HCT116 (cell line): ENCODE results near the gene LSAMP. TPM values are rescaled to one million over a fixed set of nuclear protein-coding genes. Genes with fewer than 3 reads are reported as not detected.

Source experiments
- ATAC-seq: fragments of 200-7000 bp; cut with Tn5 transposase; 2 replicates; pipeline ENCODE4 v1.9.1; 2020; ENCODE audit warnings: mild to moderate bottlenecking, moderate library complexity
- BruUV-seq: library from RNA; stranded (reverse); fragments of 400-500 nt; replicated peaks from 2 replicates; lab custom pipeline; 2021; lab: Mats Ljungman, UMichigan
- CTCF ChIA-PET: fragments of 300-600 bp; sonication (Branson Sonifier 250); formaldehyde crosslinking; loops from one replicate; lab custom pipeline; 2021; ENCODE audit warnings: antibody characterized with exemption; lab: Charles Lee
- POLR2A ChIA-PET: fragments of 300-600, 350-600 bp; sonication (Branson Sonifier 250); formaldehyde crosslinking; loops from one replicate; lab custom pipeline; 2021; ENCODE audit warnings: antibody characterized with exemption; lab: Charles Lee
- RAD21 ChIA-PET, 2 experiments: fragments of 300-600 bp; sonication (Branson Sonifier 250); formaldehyde crosslinking; loops; one replicate each; lab custom pipeline; 2023; ENCODE audit warnings: low total read pairs in 2 of 2; ENCODE audit not compliant: uncharacterized antibody in 2 of 2, unreplicated experiment in 2 of 2, low non-redundant PET in 1 of 2; lab: Charles Lee
- DNase-seq: peaks from one replicate; pipeline ENCODE4 v3.0.0-alpha.2; 2010; ENCODE audit warnings: low read depth, low spot score
- H2AFZ ChIP-seq: fragments of 200-600 bp; shearing (Covaris generic), sonication (generic); 2 replicates; pipeline ENCODE4 v1.6.1; 2017; ENCODE audit warnings: low read depth, mixed run types, mixed read lengths, antibody characterized with exemption, low read length; ENCODE audit not compliant: poor library complexity, severe bottlenecking
- H3K27ac ChIP-seq: 2 replicates; pipeline ENCODE4 v1.5.1; 2012; ENCODE audit warnings: low read depth, low read length
- H3K27me3 ChIP-seq: fragments of 200-600 bp; sonication (generic); 2 replicates; pipeline ENCODE4 v1.6.1; 2016; ENCODE audit warnings: mixed run types, low read length, mixed read lengths; ENCODE audit not compliant: insufficient read depth
- H3K36me3 ChIP-seq, 2 experiments: fragments of 200-500 bp in 1 of 2; fragments of 200-600 bp in 1 of 2; sonication (Bioruptor generic) in 1 of 2; sonication (generic) in 1 of 2; 2 replicates each; pipeline versions ENCODE4 v1.5.1 to v1.6.1; 2014 to 2016; ENCODE audit warnings: low read length in 2 of 2, inconsistent platforms in 1 of 2, mixed read lengths in 1 of 2, mixed run types in 1 of 2; ENCODE audit not compliant: insufficient read depth in 2 of 2, control insufficient read depth in 1 of 2
- H3K4me1 ChIP-seq, 2 experiments: fragments of 200-600 bp in 1 of 2; sonication (generic) in 1 of 2; 2 replicates each; pipeline versions ENCODE4 v1.5.1 to v1.6.1; 2012 to 2017; ENCODE audit warnings: low read length in 2 of 2, inconsistent platforms in 1 of 2, mild to moderate bottlenecking in 1 of 2, mixed read lengths in 1 of 2, mixed run types in 1 of 2, moderate library complexity in 1 of 2; ENCODE audit not compliant: insufficient read depth in 2 of 2, control insufficient read depth in 1 of 2
- H3K4me2 ChIP-seq: fragments of 200-600 bp; sonication (generic); 2 replicates; pipeline ENCODE4 v1.6.1; 2017; ENCODE audit warnings: mixed run types, low read length, mixed read lengths
- H3K4me3 ChIP-seq, 2 experiments: fragments of 200-600 bp in 1 of 2; sonication (generic) in 1 of 2; replicated peaks in 1 of 2; 2 replicates each; pipeline ENCODE4 v1.5.1; 2011 to 2016; ENCODE audit warnings: low read length in 2 of 2, control low read depth in 1 of 2, low read depth in 1 of 2, mild to moderate bottlenecking in 1 of 2, mixed read lengths in 1 of 2, mixed run types in 1 of 2
- H3K79me2 ChIP-seq: fragments of 200-600 bp; sonication (generic); 2 replicates; pipeline ENCODE4 v1.6.1; 2017; ENCODE audit warnings: mild to moderate bottlenecking, mixed run types, low read length, moderate library complexity, mixed read lengths; ENCODE audit not compliant: insufficient read depth
- H3K9ac ChIP-seq: fragments of 200-600 bp; sonication (generic); 2 replicates; pipeline ENCODE4 v1.6.1; 2016; ENCODE audit warnings: low read length, mixed read lengths
- H3K9me2 ChIP-seq: fragments of 200-600 bp; sonication (generic), shearing (Covaris generic); 2 replicates; pipeline ENCODE4 v1.6.1; 2017; ENCODE audit warnings: mixed run types, mild to moderate bottlenecking, moderate library complexity; ENCODE audit not compliant: insufficient read depth
- H3K9me3 ChIP-seq, 2 experiments: fragments of 200-500 bp in 1 of 2; fragments of 200-600 bp in 1 of 2; sonication (Bioruptor generic) in 1 of 2; sonication (generic) in 1 of 2; 2 replicates each; pipeline ENCODE4 v1.6.1; 2014 to 2017; ENCODE audit warnings: low read length in 2 of 2, mixed read lengths in 2 of 2, inconsistent platforms in 1 of 2, low read depth in 1 of 2, mild to moderate bottlenecking in 1 of 2, mixed run types in 1 of 2, moderate library complexity in 1 of 2; ENCODE audit not compliant: control insufficient read depth in 1 of 2, insufficient read depth in 1 of 2
- H4K20me1 ChIP-seq: fragments of 200-600 bp; sonication (generic), shearing (Covaris generic); 2 replicates; pipeline ENCODE4 v1.6.1; 2017; ENCODE audit warnings: mixed run types, mild to moderate bottlenecking, moderate library complexity; ENCODE audit not compliant: insufficient read depth
- CBX3 ChIP-seq: IDR thresholded peaks from 2 replicates; pipeline ENCODE4 v1.6.1; 2012; ENCODE audit warnings: low read depth
- CEBPB ChIP-seq: IDR thresholded peaks from 2 replicates; pipeline ENCODE4 v1.6.1; 2012; ENCODE audit warnings: low read depth
- EGR1 ChIP-seq: IDR thresholded peaks from 2 replicates; pipeline ENCODE4 v1.6.1; 2012; ENCODE audit warnings: low read depth
- ELF1 ChIP-seq: IDR thresholded peaks from 2 replicates; pipeline ENCODE4 v1.6.1; 2012; ENCODE audit warnings: low read depth, borderline replicate concordance
- EZH2 ChIP-seq: fragments of 200-600 bp; sonication (generic); IDR thresholded peaks from 2 replicates; pipeline ENCODE4 v1.6.1; 2017; ENCODE audit warnings: antibody characterized with exemption, mixed run types
- JUND ChIP-seq: IDR thresholded peaks from 2 replicates; pipeline ENCODE4 v1.6.1; 2012
- POLR2A ChIP-seq: IDR thresholded peaks from 2 replicates; pipeline ENCODE4 v1.7.0; 2011; ENCODE audit warnings: borderline replicate concordance; ENCODE audit not compliant: insufficient read depth, insufficient read length; ENCODE audit errors: extremely low read depth
- POLR2AphosphoS5 ChIP-seq: IDR thresholded peaks from 2 replicates; pipeline ENCODE4 v1.6.1; 2011; ENCODE audit warnings: mild to moderate bottlenecking, low read depth, low read length, moderate library complexity
- RAD21 ChIP-seq: IDR thresholded peaks from 2 replicates; pipeline ENCODE4 v1.6.1; 2012; ENCODE audit warnings: low read depth, mild to moderate bottlenecking
- REST ChIP-seq: IDR thresholded peaks from 2 replicates; pipeline ENCODE4 v1.6.1; 2012; ENCODE audit warnings: low read depth
- SIN3A ChIP-seq: IDR thresholded peaks from 2 replicates; pipeline ENCODE4 v1.6.1; 2012; ENCODE audit warnings: low read depth
- SRF ChIP-seq: IDR thresholded peaks from 2 replicates; pipeline ENCODE4 v1.6.1; 2012; ENCODE audit warnings: low read depth
- TCF7L2 ChIP-seq: IDR thresholded peaks from 2 replicates; pipeline ENCODE4 v1.7.0; 2011; ENCODE audit warnings: borderline replicate concordance, inconsistent platforms; ENCODE audit not compliant: insufficient read depth, insufficient read length; ENCODE audit errors: extremely low read depth
- YY1 ChIP-seq: IDR thresholded peaks from 2 replicates; pipeline ENCODE4 v1.6.1; 2011; ENCODE audit warnings: low read length, low read depth, moderate library complexity, mild to moderate bottlenecking; ENCODE audit not compliant: insufficient replicate concordance; ENCODE audit errors: extremely low read depth
- ZFX ChIP-seq: fragments of 450-650 bp; IDR thresholded peaks from 2 replicates; pipeline ENCODE4 v1.6.1; 2017
- ZNF274 ChIP-seq: fragments of 200-500 bp; sonication (Bioruptor generic); IDR thresholded peaks from 2 replicates; pipeline ENCODE4 v1.6.1; 2014; ENCODE audit warnings: mild to moderate bottlenecking, low read depth, low read length, inconsistent platforms
- intact Hi-C: fragments of 100-400 bp; cut with micrococcal nuclease; formaldehyde crosslinking; loops from 2 replicates; pipeline ENCODE4 v1.10.0; 2022
- total RNA-seq: library from RNA; stranded (reverse); gene quantifications from one replicate; pipeline ENCODE4 v1.2.1, GENCODE V29; 2021; ENCODE audit not compliant: unreplicated experiment
- TF ChIP-seq, protein P1 (sequence below): IDR thresholded peaks from 2 replicates; pipeline ENCODE4 v1.6.1; 2012
- TF ChIP-seq, protein P2 (sequence below): IDR thresholded peaks from 2 replicates; pipeline ENCODE4 v1.6.1; 2011; ENCODE audit warnings: mild to moderate bottlenecking, low read length, moderate library complexity; ENCODE audit not compliant: insufficient replicate concordance; ENCODE audit errors: extremely low read depth

The LSAMP gene
- total RNA-seq, 1 experiment from 2014 or later = 0.25 TPM

DNA sequence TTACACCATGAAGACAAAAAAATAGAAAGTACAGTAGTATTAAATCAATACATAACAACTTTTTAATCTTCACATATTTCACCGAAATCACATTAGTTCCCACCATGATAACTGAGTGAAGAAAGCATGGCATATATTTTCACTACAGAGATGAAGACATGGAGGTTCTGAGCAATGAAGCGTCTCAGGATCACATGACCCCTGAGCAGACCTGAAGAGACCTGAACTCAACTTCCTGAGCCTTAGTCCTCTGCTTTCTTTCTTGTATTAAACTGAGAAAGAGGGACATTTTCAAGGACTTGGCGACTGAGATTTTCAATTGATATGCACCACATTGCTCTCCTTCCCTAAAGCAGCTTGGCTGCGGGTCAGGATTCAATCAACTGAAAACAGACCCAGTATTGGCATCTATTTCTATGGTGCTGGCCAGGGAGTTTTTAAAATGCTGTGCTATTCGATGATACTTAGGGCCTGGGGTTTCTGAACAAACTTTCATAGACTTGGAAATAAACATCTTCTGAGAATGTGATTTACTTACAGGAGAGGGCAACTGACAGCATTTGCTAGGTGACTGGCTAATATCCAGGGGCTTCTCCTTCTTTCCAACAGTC, 165.1 kb downstream of the LSAMP start:
- Histone ChIP-seq H3K36me3 (no peaks in the 10 kb centered on the region), H3K79me2 (no peaks in the 10 kb centered on the region), H4K20me1 (no peaks in the 10 kb centered on the region), H3K27ac (no peak overlapping the region), H3K9me2 (no peaks in the 10 kb centered on the region), H3K4me3 (no peak overlapping the region), H3K9ac (no peak overlapping the region), H2AFZ (no peak overlapping the region), H3K4me2 (no peak overlapping the region), H3K9me3 (no peaks in the 10 kb centered on the region), H3K27me3 (peaks cover 13% of the 10 kb centered on the region), H3K4me1 (no peaks in the 10 kb centered on the region)
- ChIA-PET POLR2A (no interaction called here), CTCF (no interaction called here), RAD21 (no interaction called here)
- DNase-seq (no peak), ATAC-seq (no peak)
- intact Hi-C loops = no loop called here
- TF ChIP-seq ZFX (no peak), SIN3A (no peak), ELF1 (no peak), POLR2A (no peak), CEBPB (no peak), ZNF274 (no peak), EGR1 (no peak), SRF (no peak), REST (no peak), POLR2AphosphoS5 (no peak), EZH2 (no peak), TCF7L2 (no peak), YY1 (no peak), CBX3 (no peak), JUND (no peak), RAD21 (no peak)
- TF ChIP-seq, protein P1, sequence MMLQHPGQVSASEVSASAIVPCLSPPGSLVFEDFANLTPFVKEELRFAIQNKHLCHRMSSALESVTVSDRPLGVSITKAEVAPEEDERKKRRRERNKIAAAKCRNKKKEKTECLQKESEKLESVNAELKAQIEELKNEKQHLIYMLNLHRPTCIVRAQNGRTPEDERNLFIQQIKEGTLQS = no peak
- TF ChIP-seq, protein P2, sequence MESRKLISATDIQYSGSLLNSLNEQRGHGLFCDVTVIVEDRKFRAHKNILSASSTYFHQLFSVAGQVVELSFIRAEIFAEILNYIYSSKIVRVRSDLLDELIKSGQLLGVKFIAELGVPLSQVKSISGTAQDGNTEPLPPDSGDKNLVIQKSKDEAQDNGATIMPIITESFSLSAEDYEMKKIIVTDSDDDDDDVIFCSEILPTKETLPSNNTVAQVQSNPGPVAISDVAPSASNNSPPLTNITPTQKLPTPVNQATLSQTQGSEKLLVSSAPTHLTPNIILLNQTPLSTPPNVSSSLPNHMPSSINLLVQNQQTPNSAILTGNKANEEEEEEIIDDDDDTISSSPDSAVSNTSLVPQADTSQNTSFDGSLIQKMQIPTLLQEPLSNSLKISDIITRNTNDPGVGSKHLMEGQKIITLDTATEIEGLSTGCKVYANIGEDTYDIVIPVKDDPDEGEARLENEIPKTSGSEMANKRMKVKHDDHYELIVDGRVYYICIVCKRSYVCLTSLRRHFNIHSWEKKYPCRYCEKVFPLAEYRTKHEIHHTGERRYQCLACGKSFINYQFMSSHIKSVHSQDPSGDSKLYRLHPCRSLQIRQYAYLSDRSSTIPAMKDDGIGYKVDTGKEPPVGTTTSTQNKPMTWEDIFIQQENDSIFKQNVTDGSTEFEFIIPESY = no peak
- no TSS peak for BruUV-seq
